Karpas-422 (cell line): ENCODE measurements around the gene TMEM47. TPM values are rescaled to one million over a fixed set of nuclear protein-coding genes. Genes with fewer than 3 reads are reported as not detected.

ENCODE experiments used
- DNase-seq: peaks from one replicate; pipeline ENCODE4 v3.0.0-alpha.2; 2015
- H2AFZ ChIP-seq: fragments of 200-600 bp; sonication (generic); 2 replicates; pipeline ENCODE4 v1.6.1; 2014; ENCODE audit warnings: antibody characterized with exemption, low read length, mixed read lengths
- H3K27ac ChIP-seq: fragments of 200-600 bp; sonication (generic); 2 replicates; pipeline ENCODE4 v1.5.1; 2014; ENCODE audit warnings: mild to moderate bottlenecking, low read length, moderate library complexity
- H3K27me3 ChIP-seq: fragments of 200-600 bp; sonication (generic); 2 replicates; pipeline ENCODE4 v1.6.1; 2014; ENCODE audit warnings: low read length, mixed read lengths
- H3K36me3 ChIP-seq: fragments of 200-600 bp; sonication (generic); 2 replicates; pipeline ENCODE4 v1.6.1; 2014; ENCODE audit warnings: low read length, mixed read lengths; ENCODE audit not compliant: insufficient read depth
- H3K4me1 ChIP-seq: fragments of 200-600 bp; sonication (generic); 2 replicates; pipeline ENCODE4 v1.6.1; 2014; ENCODE audit warnings: mild to moderate bottlenecking, low read length, mixed read lengths
- H3K4me2 ChIP-seq: fragments of 200-600 bp; sonication (generic); 2 replicates; pipeline ENCODE4 v1.6.1; 2014; ENCODE audit warnings: low read length, low read depth, mild to moderate bottlenecking; ENCODE audit not compliant: poor library complexity, severe bottlenecking
- H3K4me3 ChIP-seq: fragments of 200-600 bp; sonication (generic); 2 replicates; pipeline ENCODE4 v1.5.1; 2014; ENCODE audit warnings: mild to moderate bottlenecking, antibody characterized with exemption, low read length, mixed read lengths
- H3K79me2 ChIP-seq: fragments of 200-600 bp; sonication (generic); 2 replicates; pipeline ENCODE4 v1.6.1; 2014; ENCODE audit warnings: mild to moderate bottlenecking, low read length, mixed read lengths
- H3K9ac ChIP-seq: fragments of 200-600 bp; sonication (generic); 2 replicates; pipeline ENCODE4 v1.6.0; 2014; ENCODE audit warnings: low read length
- H3K9me2 ChIP-seq: fragments of 200-600 bp; sonication (generic), shearing (Covaris generic); replicated peaks from 2 replicates; pipeline ENCODE4 v1.6.0; 2014; ENCODE audit warnings: mild to moderate bottlenecking, low read length, moderate library complexity; ENCODE audit not compliant: insufficient read depth
- H3K9me3 ChIP-seq: fragments of 300-700, 200-600 bp; sonication (generic); 2 replicates; pipeline ENCODE4 v1.6.1; 2014; ENCODE audit warnings: low read length, mixed read lengths
- H4K20me1 ChIP-seq: fragments of 200-600 bp; sonication (generic); 2 replicates; pipeline ENCODE4 v1.6.1; 2014; ENCODE audit warnings: mild to moderate bottlenecking, antibody characterized with exemption, low read length, low read depth; ENCODE audit not compliant: insufficient read depth
- total RNA-seq: library from RNA; depleted of rRNA; stranded (reverse); fragments of >200 nt; shearing (Covaris generic); gene quantifications from 2 replicates; pipeline ENCODE4 v1.2.3, GENCODE V29; 2014; ENCODE audit warnings: low replicate concordance

The TMEM47 gene
- total RNA-seq, 1 experiment from 2014 or later: not detected

DNA sequence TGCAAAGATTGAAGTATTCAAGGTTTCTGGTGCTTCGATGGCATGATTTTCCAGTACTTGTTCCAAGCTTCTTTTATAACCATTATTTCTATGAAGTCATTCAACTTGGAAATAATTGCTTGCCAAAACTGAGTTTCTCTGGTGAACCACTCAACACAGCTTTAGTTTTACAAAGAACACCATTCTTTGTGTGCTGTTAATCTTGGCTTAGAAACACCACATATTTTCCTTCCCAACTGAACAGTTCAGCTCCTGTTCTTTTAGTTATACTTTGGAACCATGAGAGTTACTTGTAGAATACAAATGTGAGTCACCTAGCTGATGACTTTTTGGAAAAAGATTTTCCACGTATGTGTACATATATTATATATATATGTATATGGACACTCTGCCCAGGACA is 32.7 kb downstream of the TMEM47 start:
- Histone ChIP-seq H3K9me2 (no peaks in the 10 kb centered on the region), H3K9me3 (peaks cover 22% of the 10 kb centered on the region), H3K4me3 (no peak overlapping the region), H2AFZ (no peak overlapping the region), H3K27ac (no peak overlapping the region), H3K4me1 (no peaks in the 10 kb centered on the region), H3K9ac (no peak overlapping the region), H3K27me3 (no peaks in the 10 kb centered on the region), H3K4me2 (no peak overlapping the region), H3K79me2 (no peaks in the 10 kb centered on the region), H3K36me3 (no peaks in the 10 kb centered on the region), H4K20me1 (no peaks in the 10 kb centered on the region)
- DNase-seq: no peak

DNA sequence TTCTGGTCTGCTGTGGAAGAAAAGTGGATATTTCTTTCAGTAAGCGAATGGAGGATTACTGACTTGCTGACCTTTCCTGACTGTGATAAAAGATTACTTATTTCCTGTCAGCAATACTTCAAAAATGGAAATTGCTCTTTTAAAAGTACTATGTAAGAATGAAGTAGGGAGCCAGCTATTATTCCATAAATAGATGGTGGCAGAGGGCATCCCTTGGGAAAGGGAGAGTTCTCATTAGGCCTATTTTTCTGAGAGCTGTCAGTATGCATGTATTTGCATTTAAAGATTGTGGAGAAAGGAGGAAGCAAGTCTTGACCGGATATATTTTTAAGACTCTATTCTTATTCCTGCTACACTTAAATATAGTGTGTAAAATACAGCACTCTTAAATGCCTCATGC is 37.2 kb downstream of the TMEM47 start:
- peaks cover 21% of the 10 kb centered on the region; the same call in 1 of the 2 replicates for H3K9me3 ChIP-seq
- H3K79me2 ChIP-seq: no peaks in the 10 kb centered on the region
- no peaks in the 10 kb centered on the region for H3K27me3 ChIP-seq
- H3K9ac ChIP-seq: no peak overlapping the region
- DNase-seq: no peak
- H3K4me2 ChIP-seq: no peak overlapping the region
- no peaks in the 10 kb centered on the region for H4K20me1 ChIP-seq
- no peak overlapping the region for H3K27ac ChIP-seq
- H3K4me1 ChIP-seq: no peaks in the 10 kb centered on the region
- no peaks in the 10 kb centered on the region for H3K36me3 ChIP-seq
- H3K9me2 ChIP-seq: no peaks in the 10 kb centered on the region
- no peak overlapping the region for H2AFZ ChIP-seq
- H3K4me3 ChIP-seq: no peak overlapping the region

DNA sequence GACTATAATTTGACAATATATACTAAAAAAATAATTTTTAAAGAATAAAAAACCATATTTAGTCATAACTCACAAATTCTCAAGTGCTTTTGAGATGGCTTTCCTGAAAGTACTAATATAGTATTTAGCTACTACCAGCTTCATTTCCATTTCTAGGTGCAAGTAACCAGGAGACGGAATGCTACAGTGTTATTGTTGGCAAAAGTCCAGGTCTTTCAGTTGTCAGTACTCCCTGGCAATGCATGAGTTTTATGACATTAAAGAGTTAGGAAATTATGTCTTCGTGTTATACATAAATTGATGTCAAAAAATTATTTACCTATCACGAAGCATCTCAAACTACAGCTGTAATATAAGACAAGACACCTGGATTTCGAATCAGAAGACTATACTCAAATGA is 45.0 kb downstream of the TMEM47 start:
- Histone ChIP-seq H4K20me1 (no peaks in the 10 kb centered on the region), H3K9ac (no peak overlapping the region), H3K4me1 (no peaks in the 10 kb centered on the region), H2AFZ (no peak overlapping the region), H3K9me2 (no peaks in the 10 kb centered on the region), H3K4me3 (no peak overlapping the region), H3K36me3 (no peaks in the 10 kb centered on the region), H3K27me3 (no peaks in the 10 kb centered on the region), H3K4me2 (no peak overlapping the region), H3K9me3 (peaks cover 21% of the 10 kb centered on the region), H3K79me2 (no peaks in the 10 kb centered on the region), H3K27ac (no peak overlapping the region)
- no peak for DNase-seq

DNA sequence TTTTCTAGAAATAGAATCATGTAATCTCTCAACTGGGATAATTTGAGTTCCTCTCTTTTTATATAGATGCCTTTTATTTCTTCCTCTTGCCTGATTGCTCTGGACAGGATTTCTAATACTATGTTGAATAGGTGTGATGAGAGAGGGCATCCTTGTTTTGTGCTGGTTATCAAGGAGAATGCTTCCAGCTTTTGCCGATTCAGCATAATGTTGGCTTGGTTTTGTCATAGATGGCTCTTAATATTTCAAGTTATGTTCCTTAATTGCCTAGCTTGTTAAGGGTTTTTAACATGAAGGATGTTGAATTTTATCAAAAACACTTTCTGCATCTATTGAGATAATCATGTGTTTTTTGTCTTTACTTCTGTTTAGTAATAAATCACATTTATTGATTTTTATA is 58.7 kb downstream of the TMEM47 start:
- Histone ChIP-seq H3K9me2 (no peaks in the 10 kb centered on the region), H3K36me3 (no peaks in the 10 kb centered on the region), H3K4me3 (no peak overlapping the region), H3K27ac (no peak overlapping the region), H3K79me2 (no peaks in the 10 kb centered on the region), H3K4me1 (no peaks in the 10 kb centered on the region), H2AFZ (no peak overlapping the region), H3K9me3 (peaks cover 40% of the 10 kb centered on the region), H4K20me1 (no peaks in the 10 kb centered on the region), H3K9ac (no peak overlapping the region), H3K4me2 (no peak overlapping the region), H3K27me3 (no peaks in the 10 kb centered on the region)
- no peak for DNase-seq

DNA sequence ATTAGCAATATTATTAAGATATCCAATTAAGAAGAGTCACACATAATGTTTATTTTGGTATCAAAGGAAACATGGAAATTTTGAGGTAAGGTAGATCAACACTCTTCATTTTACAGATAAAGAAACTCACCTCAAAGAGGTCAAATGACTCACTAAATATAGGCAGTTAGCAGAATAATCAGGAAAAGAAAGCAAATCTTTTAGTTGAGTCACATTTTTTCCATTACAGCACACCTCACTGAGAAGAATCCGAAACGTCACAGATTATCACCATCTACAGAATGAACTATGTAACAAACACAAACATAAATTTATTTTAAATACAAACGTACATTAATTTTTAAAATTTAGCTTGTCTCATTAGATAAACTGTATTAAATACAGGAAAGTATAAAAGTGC is 70.1 kb downstream of the TMEM47 start:
- H3K9me2 ChIP-seq: no peaks in the 10 kb centered on the region
- no peaks in the 10 kb centered on the region for H3K4me1 ChIP-seq
- no peak overlapping the region for H2AFZ ChIP-seq
- H3K27me3 ChIP-seq: no peaks in the 10 kb centered on the region
- H3K79me2 ChIP-seq: no peaks in the 10 kb centered on the region
- no peaks in the 10 kb centered on the region for H3K36me3 ChIP-seq
- no peaks in the 10 kb centered on the region for H4K20me1 ChIP-seq
- no peak for DNase-seq
- peaks cover 14% of the 10 kb centered on the region for H3K9me3 ChIP-seq
- H3K9ac ChIP-seq: no peak overlapping the region
- no peak overlapping the region for H3K4me3 ChIP-seq
- H3K4me2 ChIP-seq: no peak overlapping the region
- no peak overlapping the region for H3K27ac ChIP-seq

DNA sequence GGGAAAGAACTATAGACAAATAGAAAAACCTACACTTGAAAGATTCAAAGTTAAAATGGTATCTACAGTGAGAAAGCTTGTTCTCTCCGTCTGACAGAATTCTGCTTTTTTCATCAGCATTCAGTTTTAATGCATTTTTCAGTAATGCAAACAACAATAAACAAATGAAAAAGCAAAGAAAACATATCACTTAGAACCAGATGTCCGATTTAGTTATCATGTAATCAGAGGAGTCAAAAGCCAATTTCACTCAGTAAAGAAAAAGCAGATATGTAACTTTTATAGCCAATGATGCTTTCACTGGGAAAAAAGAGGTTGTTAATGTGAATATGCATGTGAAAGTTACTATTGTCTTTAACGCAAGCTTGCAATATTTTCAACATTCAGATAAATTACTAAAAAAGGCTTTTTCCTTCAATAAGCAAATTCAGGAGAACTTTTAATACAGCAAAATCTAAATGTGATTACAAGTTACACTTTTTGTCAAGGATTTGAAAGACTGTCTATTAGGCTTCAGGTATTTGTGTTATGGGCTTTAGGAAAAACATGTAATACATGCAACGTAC is 70.7 kb downstream of the TMEM47 start:
- Histone ChIP-seq H3K27ac (no peak overlapping the region), H4K20me1 (no peaks in the 10 kb centered on the region), H3K4me2 (no peak overlapping the region), H3K79me2 (no peaks in the 10 kb centered on the region), H3K9me3 (peaks cover 14% of the 10 kb centered on the region), H3K4me3 (no peak overlapping the region), H3K4me1 (no peaks in the 10 kb centered on the region), H3K9ac (no peak overlapping the region), H3K27me3 (no peaks in the 10 kb centered on the region), H2AFZ (no peak overlapping the region), H3K36me3 (no peaks in the 10 kb centered on the region), H3K9me2 (no peaks in the 10 kb centered on the region)
- DNase-seq: no peak

DNA sequence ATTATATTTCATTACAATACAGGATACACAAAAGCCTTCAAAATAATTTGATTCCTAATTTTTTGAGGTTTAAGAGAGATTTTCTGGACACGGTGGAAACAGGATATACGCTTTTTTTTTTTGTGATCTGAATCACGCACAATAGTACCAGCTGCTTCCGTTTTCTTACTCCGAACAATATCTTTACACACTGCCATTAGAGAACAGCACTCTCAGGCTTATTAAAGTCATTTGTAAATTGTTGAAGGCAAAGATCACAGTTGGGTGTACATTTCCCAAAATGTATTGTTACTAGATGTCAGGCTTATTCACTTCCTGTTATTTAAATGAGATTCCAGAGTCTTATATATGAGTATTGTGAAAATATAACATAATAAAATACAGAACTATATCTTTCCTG is 71.5 kb downstream of the TMEM47 start:
- Histone ChIP-seq H3K4me1 (no peaks in the 10 kb centered on the region), H2AFZ (no peak overlapping the region), H3K4me2 (no peak overlapping the region), H3K4me3 (no peak overlapping the region), H3K9me3 (peaks cover 14% of the 10 kb centered on the region), H4K20me1 (no peaks in the 10 kb centered on the region), H3K79me2 (no peaks in the 10 kb centered on the region), H3K9ac (no peak overlapping the region), H3K27me3 (no peaks in the 10 kb centered on the region), H3K27ac (no peak overlapping the region), H3K36me3 (no peaks in the 10 kb centered on the region), H3K9me2 (no peaks in the 10 kb centered on the region)
- DNase-seq: no peak

DNA sequence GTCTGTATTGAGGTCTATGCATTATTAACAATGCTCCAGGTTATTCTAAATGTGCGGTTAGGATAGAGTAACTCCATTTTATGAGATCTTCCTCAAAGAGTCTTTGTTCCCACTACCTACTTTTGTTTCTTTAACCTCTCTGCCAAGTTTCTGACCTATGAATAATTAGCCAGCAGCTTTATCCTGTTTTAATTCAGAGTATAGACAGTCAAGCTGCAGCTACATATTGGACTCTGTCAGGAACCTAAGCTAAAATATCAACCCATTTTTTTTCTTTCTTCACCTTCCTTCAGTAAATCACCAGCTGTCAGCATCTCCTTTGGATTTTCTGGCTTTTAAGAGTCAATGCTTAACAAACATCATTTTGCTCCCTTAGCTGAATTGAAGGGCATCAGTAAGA is 72.3 kb downstream of the TMEM47 start:
- Histone ChIP-seq H3K4me1 (no peaks in the 10 kb centered on the region), H3K36me3 (no peaks in the 10 kb centered on the region), H3K9ac (no peak overlapping the region), H3K4me3 (no peak overlapping the region), H2AFZ (no peak overlapping the region), H3K9me3 (peaks cover 9% of the 10 kb centered on the region), H3K27ac (no peak overlapping the region), H3K27me3 (no peaks in the 10 kb centered on the region), H3K4me2 (no peak overlapping the region), H3K9me2 (no peaks in the 10 kb centered on the region), H4K20me1 (no peaks in the 10 kb centered on the region), H3K79me2 (no peaks in the 10 kb centered on the region)
- DNase-seq: no peak

DNA sequence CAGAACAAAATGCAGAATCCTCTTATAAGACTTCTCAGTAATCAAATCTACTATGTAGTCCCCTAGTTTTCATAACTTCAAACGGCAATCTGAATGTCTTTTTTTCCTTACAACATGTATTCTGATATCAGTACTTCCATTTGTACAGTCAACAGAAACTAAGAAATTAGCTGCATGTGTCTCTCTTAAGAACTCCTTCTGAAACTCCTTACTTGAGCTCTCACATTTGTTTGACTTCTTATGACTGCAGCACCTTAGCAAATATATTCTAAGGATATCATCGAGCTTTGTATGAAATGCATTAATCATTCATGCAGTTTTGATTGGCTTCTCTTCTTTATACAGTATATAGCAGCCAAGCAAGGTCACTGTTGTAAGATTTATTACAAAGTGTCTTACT is 77.0 kb downstream of the TMEM47 start:
- H3K36me3 ChIP-seq: no peaks in the 10 kb centered on the region

More for the DNA sequence above, 77.0 kb downstream of the TMEM47 start:
- Histone ChIP-seq H3K4me2 (no peak overlapping the region), H3K79me2 (no peaks in the 10 kb centered on the region), H3K9me3 (peaks cover 12% of the 10 kb centered on the region), H3K9me2 (no peaks in the 10 kb centered on the region), H3K27ac (no peak overlapping the region), H2AFZ (no peak overlapping the region), H3K27me3 (no peaks in the 10 kb centered on the region), H4K20me1 (no peaks in the 10 kb centered on the region), H3K4me3 (no peak overlapping the region), H3K9ac (no peak overlapping the region), H3K4me1 (no peaks in the 10 kb centered on the region)
- no peak for DNase-seq
